GM23338 (cell line): ENCODE results near the gene PAPOLB. TPM values are rescaled to one million over a fixed set of nuclear protein-coding genes. Genes with fewer than 3 reads are reported as not detected.

Experiments used
- ATAC-seq: fragments of 200-7000 bp; cut with Tn5 transposase; 3 replicates; pipeline ENCODE4 v1.9.1; 2020
- DNase-seq: peaks from one replicate; pipeline ENCODE4 v3.0.0-alpha.2; 2015; ENCODE audit warnings: low spot score
- H2AFZ ChIP-seq: fragments of 200-600 bp; sonication (generic); 2 replicates; pipeline ENCODE4 v1.8.0; 2016; ENCODE audit warnings: antibody characterized with exemption, mild to moderate bottlenecking, moderate library complexity
- H3F3A ChIP-seq: fragments of 200-600 bp; sonication (generic); replicated peaks from 2 replicates; pipeline ENCODE4 v1.8.0; 2017; ENCODE audit warnings: antibody characterized with exemption, mixed run types, low read depth
- H3K27ac ChIP-seq: fragments of 200-600 bp; sonication (generic); 2 replicates; pipeline ENCODE4 v1.6.1; 2016; ENCODE audit warnings: low read depth
- H3K27me3 ChIP-seq: fragments of 200-600 bp; sonication (generic); 2 replicates; pipeline ENCODE4 v1.8.0; 2016; ENCODE audit warnings: mild to moderate bottlenecking, mixed run types, moderate library complexity; ENCODE audit not compliant: insufficient read depth
- H3K36me3 ChIP-seq: fragments of 200-600 bp; sonication (generic); 2 replicates; pipeline ENCODE4 v1.8.0; 2016; ENCODE audit warnings: mild to moderate bottlenecking; ENCODE audit not compliant: insufficient read depth
- H3K4me1 ChIP-seq: fragments of 200-600 bp; sonication (generic); 2 replicates; pipeline ENCODE4 v1.8.0; 2016; ENCODE audit warnings: mild to moderate bottlenecking, moderate library complexity; ENCODE audit not compliant: insufficient read depth
- H3K4me2 ChIP-seq: fragments of 200-600 bp; sonication (generic); 2 replicates; pipeline ENCODE4 v1.7.1; 2017; ENCODE audit warnings: mixed run types
- H3K4me3 ChIP-seq: fragments of 200-600 bp; sonication (generic); 2 replicates; pipeline ENCODE4 v1.6.1; 2016; ENCODE audit warnings: mixed run types
- H3K79me2 ChIP-seq: fragments of 200-600 bp; sonication (generic); replicated peaks from 2 replicates; pipeline ENCODE4 v1.8.0; 2017; ENCODE audit warnings: mild to moderate bottlenecking; ENCODE audit not compliant: insufficient read depth
- H3K9me2 ChIP-seq: fragments of 200-600 bp; sonication (generic); 2 replicates; pipeline ENCODE4 v1.8.0; 2017; ENCODE audit not compliant: insufficient read depth
- H4K20me1 ChIP-seq: fragments of 200-600 bp; sonication (generic); replicated peaks from 2 replicates; pipeline ENCODE4 v1.8.0; 2017; ENCODE audit warnings: mild to moderate bottlenecking; ENCODE audit not compliant: insufficient read depth
- H3K27ac Mint-ChIP-seq: 2 replicates; pipeline ENCODE4 v1.8.0; 2020; ENCODE audit warnings: inconsistent platforms, mild to moderate bottlenecking, moderate library complexity, mixed read lengths
- H3K27me3 Mint-ChIP-seq: 3 replicates; pipeline ENCODE4 v1.8.0; 2022; ENCODE audit warnings: low read depth, mild to moderate bottlenecking, moderate library complexity, mixed read lengths, inconsistent platforms; ENCODE audit not compliant: insufficient read depth, poor library complexity
- H3K36me3 Mint-ChIP-seq: 3 replicates; pipeline ENCODE4 v1.8.0; 2021; ENCODE audit warnings: low read depth, mild to moderate bottlenecking, inconsistent platforms, moderate library complexity, mixed read lengths
- H3K4me1 Mint-ChIP-seq: 3 replicates; pipeline ENCODE4 v1.8.0; 2020; ENCODE audit warnings: mild to moderate bottlenecking, inconsistent platforms, mixed read lengths
- H3K4me3 Mint-ChIP-seq: 3 replicates; pipeline ENCODE4 v1.8.0; 2021; ENCODE audit warnings: moderate library complexity, mild to moderate bottlenecking, inconsistent platforms, mixed read lengths
- H3K9me3 Mint-ChIP-seq: 3 replicates; pipeline ENCODE4 v1.8.0; 2020; ENCODE audit warnings: moderate library complexity, mild to moderate bottlenecking, inconsistent platforms, mixed read lengths
- CREB1 ChIP-seq: fragments of 250-450 bp; sonication (Bioruptor Pico); IDR thresholded peaks from 2 replicates; pipeline ENCODE4 v1.5.0; 2020; ENCODE audit warnings: low read depth, mild to moderate bottlenecking, moderate library complexity
- EZH2 ChIP-seq: fragments of 200-600 bp; sonication (generic); IDR thresholded peaks from one replicate; pipeline ENCODE4 v1.8.0; 2017; ENCODE audit warnings: antibody characterized with exemption, mild to moderate bottlenecking, low read depth; ENCODE audit not compliant: unreplicated experiment
- EZH2phosphoT487 ChIP-seq: fragments of 200-600 bp; sonication (generic); IDR thresholded peaks from one replicate; pipeline ENCODE4 v1.8.1; 2018; ENCODE audit warnings: antibody characterized with exemption; ENCODE audit not compliant: unreplicated experiment
- JUNB ChIP-seq: IDR thresholded peaks from one replicate; pipeline ENCODE4 v1.6.1; 2016; ENCODE audit warnings: antibody characterized with exemption; ENCODE audit not compliant: unreplicated experiment
- NANOG ChIP-seq: IDR thresholded peaks from 2 replicates; pipeline ENCODE4 v1.6.1; 2016; ENCODE audit warnings: antibody characterized with exemption, borderline replicate concordance
- POLR2AphosphoS5 ChIP-seq: IDR thresholded peaks from 2 replicates; pipeline ENCODE4 v1.6.1; 2016; ENCODE audit warnings: antibody characterized with exemption, low read depth
- STAT1 ChIP-seq: IDR thresholded peaks from one replicate; pipeline ENCODE4 v1.6.1; 2016; ENCODE audit warnings: antibody characterized with exemption; ENCODE audit not compliant: unreplicated experiment
- ZNF114 ChIP-seq: fragments of 250-450 bp; sonication (Bioruptor Pico); IDR thresholded peaks from 2 replicates; pipeline ENCODE4 v1.5.0; 2020; ENCODE audit warnings: mild to moderate bottlenecking, moderate library complexity
- ZNF331 ChIP-seq: fragments of 250-450 bp; sonication (Bioruptor Pico); IDR thresholded peaks from 2 replicates; pipeline ENCODE4 v1.5.0; 2020; ENCODE audit warnings: low read depth, mild to moderate bottlenecking, moderate library complexity
- polyA plus RNA-seq: library from polyadenylated mRNA; unstranded; fragments of >200 nt; fragmentation: Nextera tagmentation; extraction: Ambion mirVana; gene quantifications from 2 replicates; pipeline ENCODE4 v1.2.1, GENCODE V29; 2016
- total RNA-seq: library from RNA; depleted of rRNA; stranded (reverse); fragments of >200 nt; shearing (Covaris generic); gene quantifications from 2 replicates; pipeline ENCODE4 v1.2.3, GENCODE V29; 2014
- TF ChIP-seq, protein P1 (sequence below), 2 experiments: fragments of 200-600 bp in 1 of 2; sonication (generic) in 1 of 2; conservative IDR thresholded peaks; 2 replicates each; pipeline versions ENCODE4 v1.5.1 to v1.6.1; 2016 to 2017; ENCODE audit warnings: antibody characterized with exemption in 2 of 2, low read depth in 2 of 2, mild to moderate bottlenecking in 2 of 2, moderate library complexity in 1 of 2
- TF ChIP-seq, protein P2 (sequence below): IDR thresholded peaks from 2 replicates; pipeline ENCODE4 v1.6.1; 2016; ENCODE audit warnings: antibody characterized with exemption
- TF ChIP-seq, protein P3 (sequence below): IDR thresholded peaks from one replicate; pipeline ENCODE4 v1.6.1; 2018; ENCODE audit warnings: antibody characterized with exemption; ENCODE audit not compliant: unreplicated experiment
- TF ChIP-seq, protein P4 (sequence below): fragments of 250-450 bp; sonication (Bioruptor Pico); IDR thresholded peaks from 2 replicates; pipeline ENCODE4 v1.5.0; 2020; ENCODE audit warnings: mild to moderate bottlenecking, moderate library complexity

The PAPOLB gene
- total and polyA plus RNA-seq, 2 experiments from 2014 or later, result 0.08 to 0.42 TPM

DNA sequence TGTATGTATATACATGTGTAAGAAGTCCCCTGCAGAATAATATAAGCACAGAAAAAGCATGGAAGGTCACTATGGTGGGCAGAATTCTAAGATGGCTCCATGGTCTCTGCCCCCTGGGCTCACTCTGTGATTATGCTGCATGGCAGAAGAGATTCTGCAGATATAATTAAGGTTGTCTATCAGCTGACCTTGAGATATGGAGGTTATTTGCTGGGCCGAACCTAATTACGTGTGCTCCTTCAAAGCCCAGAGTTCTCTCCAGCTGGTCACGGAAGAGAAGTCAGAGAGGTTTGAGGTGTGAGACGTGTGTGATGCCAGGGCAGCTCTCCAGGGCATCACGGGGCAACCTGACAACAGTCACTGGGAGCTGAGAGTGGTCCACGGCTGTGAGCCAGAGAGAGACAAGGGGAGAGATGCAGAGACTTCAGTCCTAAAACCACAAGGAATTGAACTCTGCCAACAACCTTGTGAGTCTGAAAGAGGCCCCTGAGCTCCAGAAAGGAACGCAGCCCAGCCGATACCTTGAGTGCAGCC, 11.5 kb downstream of the PAPOLB start:
- ATAC-seq (no peak), DNase-seq (no peak)
- H3K27me3 Mint-ChIP-seq, result peaks cover 2% of the 10 kb centered on the region
- 0 out of 3 replicates have a peak, but pooled peaks cover 4% of the 10 kb centered on the region for H3K36me3 Mint-ChIP-seq
- Histone ChIP-seq H4K20me1 (no peaks in the 10 kb centered on the region), H3K27ac (no peak overlapping the region), H3K9me2 (no peaks in the 10 kb centered on the region), H3K4me3 (no peak overlapping the region), H3K4me2 (no peak overlapping the region), H3K27me3 (no peaks in the 10 kb centered on the region), H2AFZ (no peak overlapping the region), H3K36me3 (no peaks in the 10 kb centered on the region), H3F3A (no peaks in the 10 kb centered on the region), H3K79me2 (no peaks in the 10 kb centered on the region), H3K4me1 (no peaks in the 10 kb centered on the region)
- H3K9me3 Mint-ChIP-seq, result peaks cover 12% of the 10 kb centered on the region
- TF ChIP-seq POLR2AphosphoS5 (no peak), EZH2phosphoT487 (no peak), CREB1 (CRISPR knock-in tag) (no peak), NANOG (no peak), ZNF331 (no peak), JUNB (no peak), ZNF114 (no peak), EZH2 (no peak), STAT1 (no peak)
- TF ChIP-seq, protein P1, sequence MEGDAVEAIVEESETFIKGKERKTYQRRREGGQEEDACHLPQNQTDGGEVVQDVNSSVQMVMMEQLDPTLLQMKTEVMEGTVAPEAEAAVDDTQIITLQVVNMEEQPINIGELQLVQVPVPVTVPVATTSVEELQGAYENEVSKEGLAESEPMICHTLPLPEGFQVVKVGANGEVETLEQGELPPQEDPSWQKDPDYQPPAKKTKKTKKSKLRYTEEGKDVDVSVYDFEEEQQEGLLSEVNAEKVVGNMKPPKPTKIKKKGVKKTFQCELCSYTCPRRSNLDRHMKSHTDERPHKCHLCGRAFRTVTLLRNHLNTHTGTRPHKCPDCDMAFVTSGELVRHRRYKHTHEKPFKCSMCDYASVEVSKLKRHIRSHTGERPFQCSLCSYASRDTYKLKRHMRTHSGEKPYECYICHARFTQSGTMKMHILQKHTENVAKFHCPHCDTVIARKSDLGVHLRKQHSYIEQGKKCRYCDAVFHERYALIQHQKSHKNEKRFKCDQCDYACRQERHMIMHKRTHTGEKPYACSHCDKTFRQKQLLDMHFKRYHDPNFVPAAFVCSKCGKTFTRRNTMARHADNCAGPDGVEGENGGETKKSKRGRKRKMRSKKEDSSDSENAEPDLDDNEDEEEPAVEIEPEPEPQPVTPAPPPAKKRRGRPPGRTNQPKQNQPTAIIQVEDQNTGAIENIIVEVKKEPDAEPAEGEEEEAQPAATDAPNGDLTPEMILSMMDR (conservative IDR thresholded peaks at IDR 0.05; ENCODE audit: low read depth in 2 of 2), result no peak
- TF ChIP-seq, protein P2, sequence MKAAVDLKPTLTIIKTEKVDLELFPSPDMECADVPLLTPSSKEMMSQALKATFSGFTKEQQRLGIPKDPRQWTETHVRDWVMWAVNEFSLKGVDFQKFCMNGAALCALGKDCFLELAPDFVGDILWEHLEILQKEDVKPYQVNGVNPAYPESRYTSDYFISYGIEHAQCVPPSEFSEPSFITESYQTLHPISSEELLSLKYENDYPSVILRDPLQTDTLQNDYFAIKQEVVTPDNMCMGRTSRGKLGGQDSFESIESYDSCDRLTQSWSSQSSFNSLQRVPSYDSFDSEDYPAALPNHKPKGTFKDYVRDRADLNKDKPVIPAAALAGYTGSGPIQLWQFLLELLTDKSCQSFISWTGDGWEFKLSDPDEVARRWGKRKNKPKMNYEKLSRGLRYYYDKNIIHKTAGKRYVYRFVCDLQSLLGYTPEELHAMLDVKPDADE, result no peak
- TF ChIP-seq, protein P3, sequence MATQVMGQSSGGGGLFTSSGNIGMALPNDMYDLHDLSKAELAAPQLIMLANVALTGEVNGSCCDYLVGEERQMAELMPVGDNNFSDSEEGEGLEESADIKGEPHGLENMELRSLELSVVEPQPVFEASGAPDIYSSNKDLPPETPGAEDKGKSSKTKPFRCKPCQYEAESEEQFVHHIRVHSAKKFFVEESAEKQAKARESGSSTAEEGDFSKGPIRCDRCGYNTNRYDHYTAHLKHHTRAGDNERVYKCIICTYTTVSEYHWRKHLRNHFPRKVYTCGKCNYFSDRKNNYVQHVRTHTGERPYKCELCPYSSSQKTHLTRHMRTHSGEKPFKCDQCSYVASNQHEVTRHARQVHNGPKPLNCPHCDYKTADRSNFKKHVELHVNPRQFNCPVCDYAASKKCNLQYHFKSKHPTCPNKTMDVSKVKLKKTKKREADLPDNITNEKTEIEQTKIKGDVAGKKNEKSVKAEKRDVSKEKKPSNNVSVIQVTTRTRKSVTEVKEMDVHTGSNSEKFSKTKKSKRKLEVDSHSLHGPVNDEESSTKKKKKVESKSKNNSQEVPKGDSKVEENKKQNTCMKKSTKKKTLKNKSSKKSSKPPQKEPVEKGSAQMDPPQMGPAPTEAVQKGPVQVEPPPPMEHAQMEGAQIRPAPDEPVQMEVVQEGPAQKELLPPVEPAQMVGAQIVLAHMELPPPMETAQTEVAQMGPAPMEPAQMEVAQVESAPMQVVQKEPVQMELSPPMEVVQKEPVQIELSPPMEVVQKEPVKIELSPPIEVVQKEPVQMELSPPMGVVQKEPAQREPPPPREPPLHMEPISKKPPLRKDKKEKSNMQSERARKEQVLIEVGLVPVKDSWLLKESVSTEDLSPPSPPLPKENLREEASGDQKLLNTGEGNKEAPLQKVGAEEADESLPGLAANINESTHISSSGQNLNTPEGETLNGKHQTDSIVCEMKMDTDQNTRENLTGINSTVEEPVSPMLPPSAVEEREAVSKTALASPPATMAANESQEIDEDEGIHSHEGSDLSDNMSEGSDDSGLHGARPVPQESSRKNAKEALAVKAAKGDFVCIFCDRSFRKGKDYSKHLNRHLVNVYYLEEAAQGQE, result no peak
- TF ChIP-seq, protein P4, sequence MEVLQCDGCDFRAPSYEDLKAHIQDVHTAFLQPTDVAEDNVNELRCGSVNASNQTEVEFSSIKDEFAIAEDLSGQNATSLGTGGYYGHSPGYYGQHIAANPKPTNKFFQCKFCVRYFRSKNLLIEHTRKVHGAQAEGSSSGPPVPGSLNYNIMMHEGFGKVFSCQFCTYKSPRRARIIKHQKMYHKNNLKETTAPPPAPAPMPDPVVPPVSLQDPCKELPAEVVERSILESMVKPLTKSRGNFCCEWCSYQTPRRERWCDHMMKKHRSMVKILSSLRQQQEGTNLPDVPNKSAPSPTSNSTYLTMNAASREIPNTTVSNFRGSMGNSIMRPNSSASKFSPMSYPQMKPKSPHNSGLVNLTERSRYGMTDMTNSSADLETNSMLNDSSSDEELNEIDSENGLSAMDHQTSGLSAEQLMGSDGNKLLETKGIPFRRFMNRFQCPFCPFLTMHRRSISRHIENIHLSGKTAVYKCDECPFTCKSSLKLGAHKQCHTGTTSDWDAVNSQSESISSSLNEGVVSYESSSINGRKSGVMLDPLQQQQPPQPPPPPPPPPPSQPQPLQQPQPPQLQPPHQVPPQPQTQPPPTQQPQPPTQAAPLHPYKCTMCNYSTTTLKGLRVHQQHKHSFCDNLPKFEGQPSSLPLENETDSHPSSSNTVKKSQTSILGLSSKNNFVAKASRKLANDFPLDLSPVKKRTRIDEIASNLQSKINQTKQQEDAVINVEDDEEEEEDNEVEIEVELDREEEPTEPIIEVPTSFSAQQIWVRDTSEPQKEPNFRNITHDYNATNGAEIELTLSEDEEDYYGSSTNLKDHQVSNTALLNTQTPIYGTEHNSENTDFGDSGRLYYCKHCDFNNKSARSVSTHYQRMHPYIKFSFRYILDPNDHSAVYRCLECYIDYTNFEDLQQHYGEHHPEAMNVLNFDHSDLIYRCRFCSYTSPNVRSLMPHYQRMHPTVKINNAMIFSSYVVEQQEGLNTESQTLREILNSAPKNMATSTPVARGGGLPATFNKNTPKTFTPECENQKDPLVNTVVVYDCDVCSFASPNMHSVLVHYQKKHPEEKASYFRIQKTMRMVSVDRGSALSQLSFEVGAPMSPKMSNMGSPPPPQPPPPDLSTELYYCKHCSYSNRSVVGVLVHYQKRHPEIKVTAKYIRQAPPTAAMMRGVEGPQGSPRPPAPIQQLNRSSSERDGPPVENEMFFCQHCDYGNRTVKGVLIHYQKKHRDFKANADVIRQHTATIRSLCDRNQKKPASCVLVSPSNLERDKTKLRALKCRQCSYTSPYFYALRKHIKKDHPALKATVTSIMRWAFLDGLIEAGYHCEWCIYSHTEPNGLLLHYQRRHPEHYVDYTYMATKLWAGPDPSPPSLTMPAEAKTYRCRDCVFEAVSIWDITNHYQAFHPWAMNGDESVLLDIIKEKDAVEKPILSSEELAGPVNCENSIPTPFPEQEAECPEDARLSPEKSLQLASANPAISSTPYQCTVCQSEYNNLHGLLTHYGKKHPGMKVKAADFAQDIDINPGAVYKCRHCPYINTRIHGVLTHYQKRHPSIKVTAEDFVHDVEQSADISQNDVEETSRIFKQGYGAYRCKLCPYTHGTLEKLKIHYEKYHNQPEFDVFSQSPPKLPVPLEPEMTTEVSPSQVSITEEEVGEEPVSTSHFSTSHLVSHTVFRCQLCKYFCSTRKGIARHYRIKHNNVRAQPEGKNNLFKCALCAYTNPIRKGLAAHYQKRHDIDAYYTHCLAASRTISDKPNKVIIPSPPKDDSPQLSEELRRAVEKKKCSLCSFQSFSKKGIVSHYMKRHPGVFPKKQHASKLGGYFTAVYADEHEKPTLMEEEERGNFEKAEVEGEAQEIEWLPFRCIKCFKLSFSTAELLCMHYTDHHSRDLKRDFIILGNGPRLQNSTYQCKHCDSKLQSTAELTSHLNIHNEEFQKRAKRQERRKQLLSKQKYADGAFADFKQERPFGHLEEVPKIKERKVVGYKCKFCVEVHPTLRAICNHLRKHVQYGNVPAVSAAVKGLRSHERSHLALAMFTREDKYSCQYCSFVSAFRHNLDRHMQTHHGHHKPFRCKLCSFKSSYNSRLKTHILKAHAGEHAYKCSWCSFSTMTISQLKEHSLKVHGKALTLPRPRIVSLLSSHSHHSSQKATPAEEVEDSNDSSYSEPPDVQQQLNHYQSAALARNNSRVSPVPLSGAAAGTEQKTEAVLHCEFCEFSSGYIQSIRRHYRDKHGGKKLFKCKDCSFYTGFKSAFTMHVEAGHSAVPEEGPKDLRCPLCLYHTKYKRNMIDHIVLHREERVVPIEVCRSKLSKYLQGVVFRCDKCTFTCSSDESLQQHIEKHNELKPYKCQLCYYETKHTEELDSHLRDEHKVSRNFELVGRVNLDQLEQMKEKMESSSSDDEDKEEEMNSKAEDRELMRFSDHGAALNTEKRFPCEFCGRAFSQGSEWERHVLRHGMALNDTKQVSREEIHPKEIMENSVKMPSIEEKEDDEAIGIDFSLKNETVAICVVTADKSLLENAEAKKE (CRISPR knock-in tag), result no peak
- no peak overlapping the region for H3K4me3 Mint-ChIP-seq
- H3K27ac Mint-ChIP-seq, result no peak overlapping the region
- H3K4me1 Mint-ChIP-seq, result peaks cover 3% of the 10 kb centered on the region; the same call in 1 of the 3 replicates
